DND-41 (cell line): Measurements from ENCODE around the gene SP8.

Experiments
- CTCF ChIP-seq: IDR thresholded peaks from 2 replicates; pipeline ENCODE4 v1.5.1; 2012; ENCODE audit warnings: borderline replicate concordance, low read length, moderate library complexity, mild to moderate bottlenecking; ENCODE audit not compliant: poor library complexity, severe bottlenecking; ENCODE audit errors: extremely low read depth
- EZH2 ChIP-seq: IDR thresholded peaks from 3 replicates; pipeline ENCODE4 v1.6.1; 2012; ENCODE audit warnings: borderline replicate concordance, low read depth, mild to moderate bottlenecking, moderate library complexity, low read length, inconsistent platforms; ENCODE audit not compliant: severe bottlenecking

GRCh38 chr7:20793248-20793647, 6.6 kb upstream of the SP8 start:
- TF ChIP-seq EZH2 (no peak), CTCF (no peak)
